GM06990 (cell line): ENCODE measurements around the gene ZNF638.
A peak's percentile ranks its signal among the peaks of the same experiment; 100 is the strongest.

Experiments used
- DNase-seq: peaks from one replicate; pipeline ENCODE4 v3.0.0-alpha.2; 2011; ENCODE audit not compliant: insufficient read length; ENCODE audit errors: extremely low read depth
- H3K27me3 ChIP-seq: replicated peaks from 2 replicates; pipeline ENCODE4 v1.6.0; 2011; ENCODE audit warnings: low read length; ENCODE audit not compliant: control insufficient read depth, insufficient read depth
- H3K36me3 ChIP-seq: 2 replicates; pipeline ENCODE4 v1.5.1; 2011; ENCODE audit warnings: low read length; ENCODE audit not compliant: control insufficient read depth, insufficient read depth
- H3K4me3 ChIP-seq: replicated peaks from 2 replicates; pipeline ENCODE4 v1.5.1; 2011; ENCODE audit warnings: low read depth, mild to moderate bottlenecking, control low read depth, low read length
- TF ChIP-seq, protein P1 (sequence below): IDR thresholded peaks from 2 replicates; pipeline ENCODE4 v1.5.1; 2011; ENCODE audit warnings: low read length, control low read depth, mild to moderate bottlenecking, inconsistent platforms; ENCODE audit not compliant: insufficient read depth, poor library complexity, severe bottlenecking

Gene ZNF638, protein sequence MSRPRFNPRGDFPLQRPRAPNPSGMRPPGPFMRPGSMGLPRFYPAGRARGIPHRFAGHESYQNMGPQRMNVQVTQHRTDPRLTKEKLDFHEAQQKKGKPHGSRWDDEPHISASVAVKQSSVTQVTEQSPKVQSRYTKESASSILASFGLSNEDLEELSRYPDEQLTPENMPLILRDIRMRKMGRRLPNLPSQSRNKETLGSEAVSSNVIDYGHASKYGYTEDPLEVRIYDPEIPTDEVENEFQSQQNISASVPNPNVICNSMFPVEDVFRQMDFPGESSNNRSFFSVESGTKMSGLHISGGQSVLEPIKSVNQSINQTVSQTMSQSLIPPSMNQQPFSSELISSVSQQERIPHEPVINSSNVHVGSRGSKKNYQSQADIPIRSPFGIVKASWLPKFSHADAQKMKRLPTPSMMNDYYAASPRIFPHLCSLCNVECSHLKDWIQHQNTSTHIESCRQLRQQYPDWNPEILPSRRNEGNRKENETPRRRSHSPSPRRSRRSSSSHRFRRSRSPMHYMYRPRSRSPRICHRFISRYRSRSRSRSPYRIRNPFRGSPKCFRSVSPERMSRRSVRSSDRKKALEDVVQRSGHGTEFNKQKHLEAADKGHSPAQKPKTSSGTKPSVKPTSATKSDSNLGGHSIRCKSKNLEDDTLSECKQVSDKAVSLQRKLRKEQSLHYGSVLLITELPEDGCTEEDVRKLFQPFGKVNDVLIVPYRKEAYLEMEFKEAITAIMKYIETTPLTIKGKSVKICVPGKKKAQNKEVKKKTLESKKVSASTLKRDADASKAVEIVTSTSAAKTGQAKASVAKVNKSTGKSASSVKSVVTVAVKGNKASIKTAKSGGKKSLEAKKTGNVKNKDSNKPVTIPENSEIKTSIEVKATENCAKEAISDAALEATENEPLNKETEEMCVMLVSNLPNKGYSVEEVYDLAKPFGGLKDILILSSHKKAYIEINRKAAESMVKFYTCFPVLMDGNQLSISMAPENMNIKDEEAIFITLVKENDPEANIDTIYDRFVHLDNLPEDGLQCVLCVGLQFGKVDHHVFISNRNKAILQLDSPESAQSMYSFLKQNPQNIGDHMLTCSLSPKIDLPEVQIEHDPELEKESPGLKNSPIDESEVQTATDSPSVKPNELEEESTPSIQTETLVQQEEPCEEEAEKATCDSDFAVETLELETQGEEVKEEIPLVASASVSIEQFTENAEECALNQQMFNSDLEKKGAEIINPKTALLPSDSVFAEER (N-terminal part only)

DNA sequence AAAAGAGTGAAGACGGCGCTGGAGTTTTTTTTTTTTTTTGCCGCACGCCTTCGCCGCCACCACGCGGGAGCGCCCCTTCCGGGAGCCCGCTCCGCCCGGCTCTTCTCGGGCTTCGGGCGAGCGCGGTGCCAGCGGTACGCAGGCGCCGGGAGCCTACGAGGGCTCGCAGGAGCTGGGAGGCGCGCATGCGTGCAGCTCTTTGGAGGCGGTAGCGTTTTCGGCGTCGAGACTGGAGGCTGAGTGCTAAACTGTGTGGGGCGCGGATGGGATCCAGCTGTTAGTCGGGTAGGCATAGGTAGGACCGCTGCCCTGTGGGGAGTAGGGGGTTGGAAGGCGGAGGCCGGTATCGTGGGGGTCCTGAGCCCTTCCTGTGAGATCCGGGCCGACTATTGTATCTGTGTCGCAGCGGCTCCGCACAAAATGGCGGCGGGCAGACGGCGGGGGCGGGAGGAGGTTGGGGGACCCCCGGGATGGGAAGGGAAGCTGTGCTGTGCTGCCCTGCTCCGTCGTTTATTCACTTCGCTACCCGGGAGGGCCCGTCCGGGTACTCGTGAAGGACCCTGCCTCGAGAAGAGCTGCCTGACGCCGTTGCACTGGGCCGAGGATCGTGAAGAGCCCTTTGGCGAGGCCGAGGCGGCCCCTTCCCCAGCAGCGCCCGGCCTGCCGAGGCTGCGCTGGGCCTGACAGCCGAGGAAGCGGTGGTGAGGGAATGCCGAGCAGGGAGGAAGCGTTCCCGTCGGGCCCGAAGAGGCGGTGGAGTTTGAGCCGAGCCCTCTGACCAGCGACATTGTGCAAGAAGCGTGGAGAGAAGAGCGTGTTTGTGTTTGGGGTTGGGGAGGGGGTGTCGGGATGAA is at the start of gene ZNF638:
Gene ZNF638 (plus strand): TSS at position 202 of the 854 bp plus-strand sequence. CDS start 17,173 bp downstream, outside the sequence.
- TF ChIP-seq, protein P1, sequence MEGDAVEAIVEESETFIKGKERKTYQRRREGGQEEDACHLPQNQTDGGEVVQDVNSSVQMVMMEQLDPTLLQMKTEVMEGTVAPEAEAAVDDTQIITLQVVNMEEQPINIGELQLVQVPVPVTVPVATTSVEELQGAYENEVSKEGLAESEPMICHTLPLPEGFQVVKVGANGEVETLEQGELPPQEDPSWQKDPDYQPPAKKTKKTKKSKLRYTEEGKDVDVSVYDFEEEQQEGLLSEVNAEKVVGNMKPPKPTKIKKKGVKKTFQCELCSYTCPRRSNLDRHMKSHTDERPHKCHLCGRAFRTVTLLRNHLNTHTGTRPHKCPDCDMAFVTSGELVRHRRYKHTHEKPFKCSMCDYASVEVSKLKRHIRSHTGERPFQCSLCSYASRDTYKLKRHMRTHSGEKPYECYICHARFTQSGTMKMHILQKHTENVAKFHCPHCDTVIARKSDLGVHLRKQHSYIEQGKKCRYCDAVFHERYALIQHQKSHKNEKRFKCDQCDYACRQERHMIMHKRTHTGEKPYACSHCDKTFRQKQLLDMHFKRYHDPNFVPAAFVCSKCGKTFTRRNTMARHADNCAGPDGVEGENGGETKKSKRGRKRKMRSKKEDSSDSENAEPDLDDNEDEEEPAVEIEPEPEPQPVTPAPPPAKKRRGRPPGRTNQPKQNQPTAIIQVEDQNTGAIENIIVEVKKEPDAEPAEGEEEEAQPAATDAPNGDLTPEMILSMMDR = peak; percentile 74
- DNase-seq = peak; percentile 95
- no peaks in the 10 kb centered on the region for H3K27me3 ChIP-seq
- H3K4me3 ChIP-seq = peak within 1 kb of the TSS; percentile 87
- no peaks in the 10 kb centered on the region for H3K36me3 ChIP-seq

DNA sequence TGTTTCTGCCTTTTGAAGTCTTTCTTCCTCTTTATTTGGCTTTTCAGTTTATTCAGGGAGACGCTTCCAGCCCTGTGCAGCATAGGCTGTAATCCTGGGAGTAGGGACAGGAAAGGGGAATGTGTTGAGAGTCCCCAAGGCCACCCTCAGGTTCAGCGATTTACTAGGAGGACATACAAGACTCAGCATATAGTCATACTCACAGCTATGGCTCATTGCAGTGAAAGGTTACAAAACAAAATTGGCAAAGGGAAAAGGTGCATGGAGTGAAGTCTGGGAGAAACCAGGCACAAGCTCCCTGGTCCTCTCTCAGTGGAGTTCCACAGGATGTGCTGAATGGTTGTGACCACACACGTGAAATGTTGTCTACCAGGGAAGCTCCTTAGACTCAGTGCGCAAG is 49.6 kb upstream of the ZNF638 start:
- TF ChIP-seq, protein P1 = no peak
- Histone ChIP-seq H3K36me3 (no peaks in the 10 kb centered on the region), H3K27me3 (no peaks in the 10 kb centered on the region), H3K4me3 (no peak overlapping the region)
- no peak for DNase-seq

DNA sequence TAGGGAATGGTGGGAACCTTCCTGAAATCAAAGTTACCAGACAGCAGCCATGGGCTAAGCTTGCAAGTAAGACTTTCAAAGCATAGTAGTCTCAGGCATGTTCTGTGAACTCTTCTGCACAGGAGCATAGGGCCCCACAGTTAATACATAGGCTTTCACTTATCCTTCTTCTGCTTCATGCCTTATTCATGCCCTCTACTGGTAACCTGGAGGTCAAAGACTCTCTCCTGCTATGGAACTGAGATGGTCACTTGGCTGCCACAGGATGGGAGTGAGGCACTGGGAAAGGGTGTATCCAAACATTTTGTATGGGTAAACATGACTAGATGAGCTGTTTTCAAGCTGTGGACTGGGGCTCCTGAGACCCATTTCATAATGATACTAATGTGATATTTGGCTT is 49.1 kb upstream of the ZNF638 start:
- no peaks in the 10 kb centered on the region for H3K27me3 ChIP-seq
- no peaks in the 10 kb centered on the region for H3K36me3 ChIP-seq
- H3K4me3 ChIP-seq = no peak overlapping the region
- TF ChIP-seq, protein P1 = peak; percentile 43
- no peak for DNase-seq

DNA sequence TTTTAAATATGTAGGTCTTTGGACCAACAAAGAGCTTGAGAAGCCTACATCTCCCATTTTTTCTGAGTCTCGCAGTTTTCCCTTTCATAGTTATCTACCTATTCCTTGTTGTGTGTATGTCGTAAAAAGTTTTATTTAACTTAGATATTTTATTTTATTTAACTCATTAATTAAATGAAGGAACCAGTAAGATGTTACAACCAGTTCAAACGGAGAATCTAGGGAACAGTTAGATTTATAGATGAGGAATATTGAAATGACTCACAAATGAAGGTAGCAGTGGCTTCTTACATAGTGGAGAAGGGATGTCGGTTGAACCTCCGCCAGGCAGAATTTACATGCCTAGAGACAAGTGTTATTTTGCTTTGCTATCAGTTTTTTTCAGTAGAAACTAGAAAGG is 48.5 kb upstream of the ZNF638 start:
- no peak for DNase-seq

More for the DNA sequence above, 48.5 kb upstream of the ZNF638 start:
- Histone ChIP-seq H3K36me3 (no peaks in the 10 kb centered on the region), H3K27me3 (no peaks in the 10 kb centered on the region), H3K4me3 (no peak overlapping the region)
- TF ChIP-seq, protein P1 = no peak
